ENCODE measurements around the gene ISYNA1.
A peak's percentile ranks its signal among the peaks of the same experiment; 100 is the strongest.

ISYNA1 gene

DNA sequence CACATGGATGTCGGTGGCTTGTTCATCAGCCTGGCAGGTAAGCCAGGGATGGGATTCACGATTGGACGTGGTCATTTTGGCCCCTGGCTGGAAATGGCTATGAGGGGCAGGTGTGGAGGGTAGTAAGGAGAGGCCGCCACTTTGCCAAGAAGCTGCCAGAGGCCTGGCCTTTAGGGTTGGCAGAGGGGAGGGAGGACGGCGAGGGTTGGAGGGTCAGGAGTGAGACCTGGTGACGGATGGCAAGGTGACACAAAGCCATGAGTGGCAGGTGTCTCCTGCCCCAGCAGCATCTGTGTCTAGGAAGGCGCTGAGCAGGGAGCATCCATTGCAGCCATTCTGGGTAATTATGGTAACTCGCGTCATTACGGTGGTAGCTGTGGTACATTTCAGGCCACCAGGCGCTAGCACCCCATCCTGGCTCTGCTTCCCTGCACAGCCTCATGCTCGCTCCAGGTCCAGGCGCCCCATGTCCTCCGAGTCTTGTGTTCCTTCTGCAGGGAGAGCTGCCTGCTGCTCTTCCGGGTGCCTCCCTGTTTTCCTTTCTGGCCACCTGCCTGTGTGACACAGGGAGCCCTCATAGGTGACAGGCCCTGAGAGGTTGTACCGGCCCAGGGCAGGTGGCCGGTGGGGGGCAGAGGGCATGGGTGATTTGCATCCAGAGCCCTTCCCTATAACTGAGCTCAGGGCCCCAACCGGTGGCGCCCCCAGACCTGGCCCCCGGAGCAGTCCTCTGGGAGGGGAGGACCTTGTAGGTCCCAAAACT, 14.5 kb downstream of the ISYNA1 start:
- no peak overlapping the region for H3K4me3 ChIP-seq (replicated peaks; ENCODE audit: low read depth, low read length)
- DNase-seq (ENCODE audit: extremely low read depth, low read depth): no peak

GRCh38 chr19:18422530-18423191, 15.3 kb downstream of the ISYNA1 start:
- DNase-seq (ENCODE audit: extremely low read depth, low read depth): no peak
- peak overlapping the region; percentile 85 for H3K4me3 ChIP-seq (replicated peaks; ENCODE audit: low read depth, low read length)

More for the DNA sequence above, 14.5 kb downstream of the ISYNA1 start:
- TF ChIP-seq, protein P1, sequence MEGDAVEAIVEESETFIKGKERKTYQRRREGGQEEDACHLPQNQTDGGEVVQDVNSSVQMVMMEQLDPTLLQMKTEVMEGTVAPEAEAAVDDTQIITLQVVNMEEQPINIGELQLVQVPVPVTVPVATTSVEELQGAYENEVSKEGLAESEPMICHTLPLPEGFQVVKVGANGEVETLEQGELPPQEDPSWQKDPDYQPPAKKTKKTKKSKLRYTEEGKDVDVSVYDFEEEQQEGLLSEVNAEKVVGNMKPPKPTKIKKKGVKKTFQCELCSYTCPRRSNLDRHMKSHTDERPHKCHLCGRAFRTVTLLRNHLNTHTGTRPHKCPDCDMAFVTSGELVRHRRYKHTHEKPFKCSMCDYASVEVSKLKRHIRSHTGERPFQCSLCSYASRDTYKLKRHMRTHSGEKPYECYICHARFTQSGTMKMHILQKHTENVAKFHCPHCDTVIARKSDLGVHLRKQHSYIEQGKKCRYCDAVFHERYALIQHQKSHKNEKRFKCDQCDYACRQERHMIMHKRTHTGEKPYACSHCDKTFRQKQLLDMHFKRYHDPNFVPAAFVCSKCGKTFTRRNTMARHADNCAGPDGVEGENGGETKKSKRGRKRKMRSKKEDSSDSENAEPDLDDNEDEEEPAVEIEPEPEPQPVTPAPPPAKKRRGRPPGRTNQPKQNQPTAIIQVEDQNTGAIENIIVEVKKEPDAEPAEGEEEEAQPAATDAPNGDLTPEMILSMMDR (IDR thresholded peaks at IDR 0.05; ENCODE audit: low read depth, low read length, missing control alignments): no peak

DNA sequence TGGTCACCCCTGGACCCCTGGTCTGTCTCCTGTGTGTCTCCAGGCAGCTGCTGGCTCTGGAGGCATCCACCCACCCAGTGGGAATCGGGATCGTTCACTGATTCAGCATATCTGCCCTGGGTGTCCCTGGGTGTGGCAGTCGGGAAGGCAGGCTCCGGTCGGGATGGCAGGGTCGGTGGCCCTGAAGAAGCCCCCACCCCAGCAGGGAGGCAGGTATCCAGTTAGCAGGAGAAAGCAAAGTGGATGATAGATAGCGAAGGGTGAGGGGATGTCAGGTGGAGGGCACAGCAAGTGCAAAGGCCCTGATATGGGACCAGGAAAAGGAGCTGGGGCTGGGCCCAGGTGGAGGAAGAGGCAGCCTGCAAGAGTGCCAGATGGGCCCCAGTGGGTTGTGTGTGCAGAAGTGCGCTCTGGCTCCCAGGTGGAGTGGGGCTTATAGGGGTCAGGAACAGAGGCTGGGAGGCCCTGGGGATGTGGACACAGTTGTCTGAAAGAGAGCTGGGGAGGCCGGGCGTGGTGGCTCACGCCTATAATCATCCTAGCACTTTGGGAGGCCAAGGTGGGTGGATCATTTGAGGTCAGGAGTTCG, 16.5 kb downstream of the ISYNA1 start:
- DNase-seq (ENCODE audit: extremely low read depth, low read depth): no peak
- peak overlapping the region; percentile 85 for H3K4me3 ChIP-seq (replicated peaks; ENCODE audit: low read depth, low read length)
- TF ChIP-seq, protein P1 (IDR thresholded peaks at IDR 0.05; ENCODE audit: low read depth, low read length, missing control alignments): no peak

More at GRCh38 chr19:18422530-18423191, 15.3 kb downstream of the ISYNA1 start:
- TF ChIP-seq, protein P1 (IDR thresholded peaks at IDR 0.05; ENCODE audit: low read depth, low read length, missing control alignments): no peak

DNA sequence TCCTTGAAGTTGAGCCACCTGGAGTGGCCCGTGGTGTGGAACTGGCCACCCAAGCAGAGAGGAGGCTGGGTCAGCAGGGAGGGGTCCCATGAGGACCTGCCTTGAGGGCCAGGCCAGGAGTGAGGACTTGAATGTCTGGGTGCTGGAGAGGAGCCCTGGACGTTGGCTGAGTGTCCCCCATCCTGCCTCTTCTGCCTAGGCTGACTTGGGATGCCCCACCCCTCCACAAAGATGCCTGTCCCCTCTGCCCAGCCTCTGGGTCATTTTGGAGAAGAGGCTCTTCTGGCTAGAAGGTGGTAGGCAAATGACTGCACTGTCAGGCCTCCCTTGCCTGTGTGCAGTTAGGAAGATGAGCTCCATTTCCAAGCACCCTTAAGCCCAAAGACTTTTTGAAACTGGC, 17.0 kb downstream of the ISYNA1 start:
- no peak for DNase-seq (ENCODE audit: extremely low read depth, low read depth)
- TF ChIP-seq, protein P1 (IDR thresholded peaks at IDR 0.05; ENCODE audit: low read depth, low read length, missing control alignments): no peak
- H3K4me3 ChIP-seq (replicated peaks; ENCODE audit: low read depth, low read length): peak overlapping the region; percentile 85

DNA sequence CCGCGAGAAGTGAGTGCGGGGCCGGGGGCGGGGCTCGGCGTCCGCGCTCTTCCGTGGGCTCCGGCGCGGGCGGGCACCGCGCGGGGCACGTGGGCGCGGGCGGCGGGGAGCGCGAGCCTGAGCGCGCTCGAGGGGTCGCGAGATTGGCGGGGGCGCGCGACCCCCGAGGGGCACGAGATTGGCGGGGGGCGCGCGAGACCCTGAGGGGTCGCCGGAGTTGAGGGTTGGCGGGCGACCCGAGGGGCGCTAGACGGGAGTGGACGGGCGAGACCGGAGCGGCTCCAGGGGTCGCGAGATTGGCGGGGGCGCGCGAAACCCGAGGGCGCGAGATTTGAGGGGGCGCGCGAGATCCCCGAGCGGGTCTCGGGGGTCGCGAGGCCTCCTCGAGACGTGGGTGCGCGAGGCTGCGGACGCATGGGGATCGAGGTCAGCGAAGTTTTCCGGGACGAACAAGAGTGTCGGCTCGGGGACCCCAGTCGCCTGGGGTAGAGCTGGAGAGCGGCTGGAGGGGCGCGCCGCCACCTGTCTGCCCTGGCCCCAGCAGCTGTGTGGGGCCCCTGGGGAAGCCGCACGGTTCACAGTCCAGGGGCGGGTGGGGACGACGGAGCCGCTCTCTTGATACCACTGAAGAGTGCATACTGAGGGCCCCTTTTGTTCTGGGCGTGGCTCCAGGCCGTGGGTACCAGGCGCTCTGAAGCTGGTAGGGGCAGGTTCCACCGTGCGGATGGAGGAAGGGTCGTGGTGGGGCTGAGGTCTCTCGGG, 18.1 kb downstream of the ISYNA1 start:
- TF ChIP-seq, protein P1 (IDR thresholded peaks at IDR 0.05; ENCODE audit: low read depth, low read length, missing control alignments): no peak
- no peak for DNase-seq (ENCODE audit: extremely low read depth, low read depth)

GRCh38 chr19:18419195-18419698, 18.7 kb downstream of the ISYNA1 start, which contains the start of gene SSBP4:
TSS of gene SSBP4 (plus strand) at chr19:18419398. CDS start at chr19:18419649, 251 bp downstream.
- TF ChIP-seq, protein P1 (IDR thresholded peaks at IDR 0.05; ENCODE audit: low read depth, low read length, missing control alignments): no peak
- DNase-seq (ENCODE audit: extremely low read depth, low read depth): no peak
- H3K4me3 ChIP-seq (replicated peaks; ENCODE audit: low read depth, low read length): peak within 1 kb of the TSS; percentile 85

More for the DNA sequence above, 18.1 kb downstream of the ISYNA1 start:
- H3K4me3 ChIP-seq (replicated peaks; ENCODE audit: low read depth, low read length): peak overlapping the region; percentile 85

Data from HFF-Myc (cell line).